ENCODE results near the gene FAM13A.

The FAM13A gene

DNA sequence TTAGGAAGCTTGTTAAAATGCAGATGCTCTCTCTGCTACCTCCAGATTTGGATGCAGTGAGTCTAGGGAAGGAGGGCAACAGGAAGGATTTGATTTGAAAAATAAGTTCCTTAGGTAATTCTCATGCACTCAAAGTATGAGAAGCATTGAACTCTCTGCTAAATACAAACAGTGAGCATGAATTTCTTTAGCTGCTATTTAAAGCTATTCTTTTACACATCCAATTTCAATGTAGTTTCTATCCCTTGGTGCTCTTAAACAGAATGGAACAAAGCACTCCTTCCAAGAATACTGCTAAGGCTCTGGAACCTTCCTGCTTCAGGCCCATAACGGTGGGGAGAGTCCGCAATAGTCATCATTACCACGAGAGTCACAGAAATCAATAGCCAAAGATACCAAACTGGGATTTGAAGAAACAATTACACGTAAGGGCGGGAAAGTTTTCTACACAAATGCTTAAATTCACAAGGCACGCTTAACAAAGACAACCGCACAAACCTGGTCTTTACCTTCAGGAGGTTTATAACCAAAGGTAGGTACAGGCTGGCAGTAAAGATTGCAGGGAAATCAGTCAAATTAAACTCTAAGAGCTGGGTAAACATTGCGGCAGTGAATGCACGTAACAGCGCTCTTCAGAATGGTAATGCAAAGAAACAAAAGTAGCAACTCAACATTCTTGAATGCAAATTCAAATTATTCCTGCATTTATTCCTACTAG lies 236.1 kb downstream of the FAM13A start:
- ChIA-PET POLR2A (interaction anchor here (0.9 kb wide), 1 partner anchor 60 kb away, joined by 3 read pairs; no protein-coding TSS in a partner anchor), CTCF (interaction anchor here (1.2 to 4.2 kb wide), 2 partner anchors 201 to 204 kb away, joined by 4 to 29 read pairs; no protein-coding TSS in a partner anchor)
- no peak for TF ChIP-seq FOXA1 (IDR thresholded peaks at IDR 0.05)
- no peak for TF ChIP-seq SUZ12 (IDR thresholded peaks at IDR 0.05)
- TF ChIP-seq ARNT (IDR thresholded peaks at IDR 0.05), result no peak

DNA sequence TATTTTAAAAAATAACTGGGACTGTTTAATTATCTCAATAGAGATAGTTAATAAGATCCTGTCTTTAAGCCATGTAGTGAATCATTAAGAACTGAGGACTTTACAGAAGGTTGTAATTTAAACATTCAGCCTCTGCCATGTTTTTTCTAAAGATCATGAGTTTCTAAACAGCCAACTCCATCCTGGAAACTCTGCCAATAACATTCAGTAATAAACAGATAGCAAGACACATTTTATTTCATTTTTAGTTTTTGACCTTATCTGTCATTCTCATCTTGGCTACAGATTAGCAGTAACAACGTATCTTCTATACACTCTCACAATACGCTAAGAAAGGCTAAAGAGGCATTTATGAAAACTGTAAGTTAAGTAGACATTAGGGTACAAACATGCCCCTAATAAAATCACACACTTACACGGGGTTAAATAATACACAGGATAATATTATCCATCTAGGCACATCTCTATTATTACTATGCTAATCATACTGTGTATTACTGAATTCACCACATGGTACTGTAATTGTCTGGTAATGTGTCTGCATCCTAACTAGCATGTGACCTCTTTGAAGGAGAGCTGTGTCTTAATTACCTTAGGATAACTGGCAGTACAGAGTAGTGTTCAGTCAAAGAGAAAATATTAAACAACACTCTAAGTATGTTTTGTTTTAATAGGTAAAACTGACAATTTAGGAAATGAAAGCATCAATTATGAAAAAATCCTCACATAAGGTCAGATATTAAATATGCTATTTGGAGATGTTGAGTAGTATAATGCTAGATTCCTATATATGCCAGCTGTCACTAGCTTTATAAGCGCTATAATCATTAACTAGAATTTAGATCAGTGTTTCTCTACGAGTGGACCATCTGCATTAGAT lies 236.9 kb downstream of the FAM13A start:
- CTCF ChIA-PET, result interaction anchor here (0.6 to 4.2 kb wide), 6 partner anchors 46 to 244 kb away, joined by 3 to 29 read pairs (median 4); no protein-coding TSS in a partner anchor
- POLR2A ChIA-PET, result interaction anchor here (0.9 to 1.4 kb wide), 2 partner anchors 61 to 202 kb away, joined by 3 read pairs; no protein-coding TSS in a partner anchor
- no peak for DNase-seq (ENCODE audit: extremely low spot score)
- no peak for TF ChIP-seq L3MBTL2 (conservative IDR thresholded peaks at IDR 0.05)
- no peak for TF ChIP-seq BHLHE40 (IDR thresholded peaks at IDR 0.05; ENCODE audit: borderline replicate concordance)
- no peak for TF ChIP-seq NFRKB (IDR thresholded peaks at IDR 0.05)
- TF ChIP-seq CTBP1 (IDR thresholded peaks at IDR 0.05; ENCODE audit: borderline replicate concordance), result no peak
- TF ChIP-seq FOXM1 (IDR thresholded peaks at IDR 0.05; ENCODE audit: borderline replicate concordance), result no peak
- TF ChIP-seq ARNT (IDR thresholded peaks at IDR 0.05), result no peak
- TF ChIP-seq HDGF (IDR thresholded peaks at IDR 0.05; ENCODE audit: borderline replicate concordance), result no peak
- no peak for TF ChIP-seq ZNF384 (IDR thresholded peaks at IDR 0.05)
- no peak for TF ChIP-seq TARDBP (IDR thresholded peaks at IDR 0.05)
- no peak for TF ChIP-seq SUZ12 (IDR thresholded peaks at IDR 0.05)
- TF ChIP-seq FOXK2 (IDR thresholded peaks at IDR 0.05), result no peak
- TF ChIP-seq, protein P1, sequence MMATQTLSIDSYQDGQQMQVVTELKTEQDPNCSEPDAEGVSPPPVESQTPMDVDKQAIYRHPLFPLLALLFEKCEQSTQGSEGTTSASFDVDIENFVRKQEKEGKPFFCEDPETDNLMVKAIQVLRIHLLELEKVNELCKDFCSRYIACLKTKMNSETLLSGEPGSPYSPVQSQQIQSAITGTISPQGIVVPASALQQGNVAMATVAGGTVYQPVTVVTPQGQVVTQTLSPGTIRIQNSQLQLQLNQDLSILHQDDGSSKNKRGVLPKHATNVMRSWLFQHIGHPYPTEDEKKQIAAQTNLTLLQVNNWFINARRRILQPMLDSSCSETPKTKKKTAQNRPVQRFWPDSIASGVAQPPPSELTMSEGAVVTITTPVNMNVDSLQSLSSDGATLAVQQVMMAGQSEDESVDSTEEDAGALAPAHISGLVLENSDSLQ (IDR thresholded peaks at IDR 0.05), result no peak
- no peak for TF ChIP-seq LEF1 (IDR thresholded peaks at IDR 0.05; ENCODE audit: borderline replicate concordance)
- TF ChIP-seq SP1 (IDR thresholded peaks at IDR 0.05), result no peak
- no peak for TF ChIP-seq ELF4 (IDR thresholded peaks at IDR 0.05)
- TF ChIP-seq FOXA1 (IDR thresholded peaks at IDR 0.05), result no peak

More for the DNA sequence above, 236.1 kb downstream of the FAM13A start:
- no peak for DNase-seq (ENCODE audit: extremely low spot score)

DNA sequence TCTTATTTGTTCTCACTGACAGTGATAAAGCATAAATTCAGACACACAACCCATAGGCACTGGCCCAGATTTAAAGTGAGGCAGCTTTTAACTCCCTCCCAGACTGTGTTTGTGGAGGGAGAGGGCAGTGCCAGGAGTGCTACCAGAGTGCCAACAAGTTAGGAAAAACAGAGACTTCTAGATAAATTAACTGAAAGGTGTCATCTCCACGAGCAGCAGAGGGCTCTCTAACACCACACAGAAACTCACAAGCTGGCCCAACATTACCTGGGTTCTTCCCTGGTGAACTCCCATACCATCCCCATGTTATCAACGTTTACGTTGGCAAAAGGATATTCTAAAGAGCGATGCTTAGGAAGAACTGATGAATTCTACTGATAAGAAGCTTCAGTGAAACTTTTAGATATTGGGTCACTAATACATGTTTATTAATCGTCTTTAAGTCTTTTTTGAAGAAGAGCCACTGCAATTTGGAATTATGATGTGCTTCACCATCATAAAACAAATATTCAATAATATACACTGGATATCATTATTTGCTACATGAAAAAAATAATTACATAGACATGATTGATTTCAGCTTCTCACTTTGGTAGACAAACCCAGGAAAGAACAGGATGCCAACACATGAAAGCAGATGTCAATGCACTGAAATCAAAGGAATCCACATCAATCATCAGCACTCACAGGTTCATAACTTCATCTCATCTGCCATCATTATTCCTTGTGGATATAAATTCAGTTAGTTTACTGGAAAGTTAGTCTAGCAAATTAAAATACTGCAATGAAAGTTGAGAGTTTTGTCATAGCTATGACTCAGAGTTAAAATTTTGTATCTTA lies 238.1 kb downstream of the FAM13A start:
- ChIA-PET POLR2A (interaction anchor here (1.4 kb wide), 1 partner anchor 203 kb away, joined by 3 read pairs; no protein-coding TSS in a partner anchor), CTCF (interaction anchor here (0.6 to 4.2 kb wide), 5 partner anchors 11 to 245 kb away, joined by 3 to 29 read pairs (median 3); no protein-coding TSS in a partner anchor)
- no peak for TF ChIP-seq SUZ12 (IDR thresholded peaks at IDR 0.05)
- no peak for TF ChIP-seq TARDBP (IDR thresholded peaks at IDR 0.05)
- TF ChIP-seq ARNT (IDR thresholded peaks at IDR 0.05), result no peak
- TF ChIP-seq NFRKB (IDR thresholded peaks at IDR 0.05), result no peak
- no peak for TF ChIP-seq ELF4 (IDR thresholded peaks at IDR 0.05)
- peak; percentile 28 for DNase-seq (ENCODE audit: extremely low spot score)

DNA sequence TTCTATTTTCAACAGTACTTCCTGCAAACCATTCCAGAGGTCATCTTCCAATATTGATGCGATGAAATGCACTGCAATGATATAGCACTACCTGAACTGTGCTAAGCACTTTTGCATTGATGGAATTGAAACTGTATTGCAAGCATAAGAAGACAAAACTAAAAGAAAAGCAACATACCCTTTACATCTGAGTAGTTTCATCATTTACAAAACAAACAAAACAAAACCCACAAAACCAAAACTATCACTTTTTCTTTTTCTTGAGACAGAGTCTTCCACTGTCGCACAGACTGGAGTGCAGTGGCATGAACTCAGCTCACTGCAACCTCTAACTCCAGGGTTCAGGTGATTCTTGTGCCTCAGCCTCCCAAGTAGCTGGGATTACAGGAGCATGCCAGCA lies 239.2 kb downstream of the FAM13A start:
- POLR2A ChIA-PET, result no interaction called here
- DNase-seq (ENCODE audit: extremely low spot score), result no peak
- CTCF ChIA-PET, result interaction anchor here (1.5 to 4.2 kb wide), 2 partner anchors 10 to 205 kb away, joined by 3 to 29 read pairs; no protein-coding TSS in a partner anchor
- TF ChIP-seq HDGF (IDR thresholded peaks at IDR 0.05; ENCODE audit: borderline replicate concordance) (no peak), FOXK2 (IDR thresholded peaks at IDR 0.05) (no peak), SUZ12 (IDR thresholded peaks at IDR 0.05) (no peak), ZNF384 (IDR thresholded peaks at IDR 0.05) (no peak), ELF4 (IDR thresholded peaks at IDR 0.05) (no peak), NFRKB (IDR thresholded peaks at IDR 0.05) (no peak), BHLHE40 (IDR thresholded peaks at IDR 0.05; ENCODE audit: borderline replicate concordance) (no peak), FOXM1 (IDR thresholded peaks at IDR 0.05; ENCODE audit: borderline replicate concordance) (no peak), L3MBTL2 (conservative IDR thresholded peaks at IDR 0.05) (no peak), ARNT (IDR thresholded peaks at IDR 0.05) (no peak), TARDBP (IDR thresholded peaks at IDR 0.05) (no peak)

DNA sequence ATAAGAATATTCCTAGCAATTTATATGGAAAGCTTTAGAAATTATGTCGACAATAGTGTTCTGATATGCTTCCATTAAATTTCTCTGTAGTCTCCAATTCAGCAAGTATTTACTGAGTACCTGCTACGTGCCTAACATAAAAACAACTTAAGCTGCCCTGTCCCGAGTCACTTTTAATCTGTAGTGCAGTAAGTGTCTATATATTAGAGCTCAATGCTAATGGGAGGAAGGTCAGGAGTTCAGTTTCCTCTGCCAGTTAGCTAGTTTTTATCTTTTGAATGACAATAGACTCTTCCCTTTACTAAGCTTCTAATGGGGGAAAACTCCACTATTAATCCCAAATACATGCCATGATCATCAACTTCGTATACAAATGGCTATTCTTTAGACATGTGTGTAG lies 240.6 kb downstream of the FAM13A start:
- ChIA-PET POLR2A (no interaction called here), CTCF (no interaction called here)
- DNase-seq (ENCODE audit: extremely low spot score), result no peak
- TF ChIP-seq TARDBP (IDR thresholded peaks at IDR 0.05) (no peak), CTBP1 (IDR thresholded peaks at IDR 0.05; ENCODE audit: borderline replicate concordance) (no peak), BHLHE40 (IDR thresholded peaks at IDR 0.05; ENCODE audit: borderline replicate concordance) (no peak), FOXK2 (IDR thresholded peaks at IDR 0.05) (no peak), SUZ12 (IDR thresholded peaks at IDR 0.05) (no peak), NFRKB (IDR thresholded peaks at IDR 0.05) (no peak), ELF4 (IDR thresholded peaks at IDR 0.05) (no peak), FOXM1 (IDR thresholded peaks at IDR 0.05; ENCODE audit: borderline replicate concordance) (no peak), ZNF384 (IDR thresholded peaks at IDR 0.05) (no peak), ARNT (IDR thresholded peaks at IDR 0.05) (no peak), HDGF (IDR thresholded peaks at IDR 0.05; ENCODE audit: borderline replicate concordance) (no peak)
- TF ChIP-seq, protein P1 (IDR thresholded peaks at IDR 0.05), result no peak

All from HEK293T (cell line).